GM23338 (cell line): Measurements from ENCODE around the gene OR52N2.

ENCODE experiments used
- EZH2 ChIP-seq: fragments of 200-600 bp; sonication (generic); IDR thresholded peaks from one replicate; pipeline ENCODE4 v1.8.0; 2017; ENCODE audit warnings: antibody characterized with exemption, mild to moderate bottlenecking, low read depth; ENCODE audit not compliant: unreplicated experiment
- POLR2AphosphoS5 ChIP-seq: IDR thresholded peaks from 2 replicates; pipeline ENCODE4 v1.6.1; 2016; ENCODE audit warnings: antibody characterized with exemption, low read depth
- TF ChIP-seq, protein P1 (sequence below), 2 experiments: fragments of 200-600 bp in 1 of 2; sonication (generic) in 1 of 2; conservative IDR thresholded peaks; 2 replicates each; pipeline versions ENCODE4 v1.5.1 to v1.6.1; 2016 to 2017; ENCODE audit warnings: antibody characterized with exemption in 2 of 2, low read depth in 2 of 2, mild to moderate bottlenecking in 2 of 2, moderate library complexity in 1 of 2
- TF ChIP-seq, protein P2 (sequence below): IDR thresholded peaks from one replicate; pipeline ENCODE4 v1.6.1; 2018; ENCODE audit warnings: antibody characterized with exemption; ENCODE audit not compliant: unreplicated experiment

DNA sequence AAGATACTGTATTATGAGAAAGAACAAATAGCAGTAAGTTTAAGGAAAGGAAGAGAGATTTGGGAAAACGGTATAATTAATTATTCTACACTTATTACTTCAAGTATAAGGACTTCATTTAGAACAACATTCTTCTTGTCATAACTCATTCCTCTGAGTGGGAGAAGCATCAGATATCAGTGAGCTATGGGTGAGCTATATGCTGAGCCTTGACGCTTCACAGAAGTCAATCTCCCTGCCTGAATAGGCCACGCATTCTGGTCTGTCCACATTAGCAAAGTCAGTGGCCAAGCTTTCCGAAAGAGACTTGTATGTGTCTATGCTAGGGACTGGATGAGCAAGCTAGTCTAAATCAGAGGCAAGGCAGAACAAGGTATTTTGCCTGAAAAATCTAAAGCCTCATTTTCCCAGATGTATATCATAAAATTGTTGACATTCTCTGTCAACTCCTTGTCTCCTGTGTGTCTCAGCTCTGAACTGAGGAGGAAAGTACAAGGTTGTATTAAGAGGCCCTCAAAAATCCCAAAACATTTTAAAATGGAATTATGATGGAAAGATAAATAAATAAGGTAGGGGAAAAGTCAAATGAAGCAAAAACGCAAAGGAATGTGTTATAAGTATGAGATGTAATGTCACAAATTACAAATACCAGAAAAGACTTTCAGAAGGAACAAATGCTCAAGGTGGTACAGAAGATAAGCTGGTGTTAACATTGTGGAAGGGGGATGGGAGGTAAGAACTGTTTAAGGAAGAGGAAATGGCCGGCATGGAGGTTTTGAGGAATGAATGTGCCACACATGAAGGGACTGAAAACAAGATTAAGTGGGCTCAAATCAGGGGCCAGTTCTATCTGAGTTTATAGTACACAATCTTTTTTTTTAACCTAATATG, 1.4 kb downstream of the OR52N2 start:
- TF ChIP-seq, protein P1, sequence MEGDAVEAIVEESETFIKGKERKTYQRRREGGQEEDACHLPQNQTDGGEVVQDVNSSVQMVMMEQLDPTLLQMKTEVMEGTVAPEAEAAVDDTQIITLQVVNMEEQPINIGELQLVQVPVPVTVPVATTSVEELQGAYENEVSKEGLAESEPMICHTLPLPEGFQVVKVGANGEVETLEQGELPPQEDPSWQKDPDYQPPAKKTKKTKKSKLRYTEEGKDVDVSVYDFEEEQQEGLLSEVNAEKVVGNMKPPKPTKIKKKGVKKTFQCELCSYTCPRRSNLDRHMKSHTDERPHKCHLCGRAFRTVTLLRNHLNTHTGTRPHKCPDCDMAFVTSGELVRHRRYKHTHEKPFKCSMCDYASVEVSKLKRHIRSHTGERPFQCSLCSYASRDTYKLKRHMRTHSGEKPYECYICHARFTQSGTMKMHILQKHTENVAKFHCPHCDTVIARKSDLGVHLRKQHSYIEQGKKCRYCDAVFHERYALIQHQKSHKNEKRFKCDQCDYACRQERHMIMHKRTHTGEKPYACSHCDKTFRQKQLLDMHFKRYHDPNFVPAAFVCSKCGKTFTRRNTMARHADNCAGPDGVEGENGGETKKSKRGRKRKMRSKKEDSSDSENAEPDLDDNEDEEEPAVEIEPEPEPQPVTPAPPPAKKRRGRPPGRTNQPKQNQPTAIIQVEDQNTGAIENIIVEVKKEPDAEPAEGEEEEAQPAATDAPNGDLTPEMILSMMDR (conservative IDR thresholded peaks at IDR 0.05; ENCODE audit: low read depth in 2 of 2): no peak
- TF ChIP-seq, protein P2, sequence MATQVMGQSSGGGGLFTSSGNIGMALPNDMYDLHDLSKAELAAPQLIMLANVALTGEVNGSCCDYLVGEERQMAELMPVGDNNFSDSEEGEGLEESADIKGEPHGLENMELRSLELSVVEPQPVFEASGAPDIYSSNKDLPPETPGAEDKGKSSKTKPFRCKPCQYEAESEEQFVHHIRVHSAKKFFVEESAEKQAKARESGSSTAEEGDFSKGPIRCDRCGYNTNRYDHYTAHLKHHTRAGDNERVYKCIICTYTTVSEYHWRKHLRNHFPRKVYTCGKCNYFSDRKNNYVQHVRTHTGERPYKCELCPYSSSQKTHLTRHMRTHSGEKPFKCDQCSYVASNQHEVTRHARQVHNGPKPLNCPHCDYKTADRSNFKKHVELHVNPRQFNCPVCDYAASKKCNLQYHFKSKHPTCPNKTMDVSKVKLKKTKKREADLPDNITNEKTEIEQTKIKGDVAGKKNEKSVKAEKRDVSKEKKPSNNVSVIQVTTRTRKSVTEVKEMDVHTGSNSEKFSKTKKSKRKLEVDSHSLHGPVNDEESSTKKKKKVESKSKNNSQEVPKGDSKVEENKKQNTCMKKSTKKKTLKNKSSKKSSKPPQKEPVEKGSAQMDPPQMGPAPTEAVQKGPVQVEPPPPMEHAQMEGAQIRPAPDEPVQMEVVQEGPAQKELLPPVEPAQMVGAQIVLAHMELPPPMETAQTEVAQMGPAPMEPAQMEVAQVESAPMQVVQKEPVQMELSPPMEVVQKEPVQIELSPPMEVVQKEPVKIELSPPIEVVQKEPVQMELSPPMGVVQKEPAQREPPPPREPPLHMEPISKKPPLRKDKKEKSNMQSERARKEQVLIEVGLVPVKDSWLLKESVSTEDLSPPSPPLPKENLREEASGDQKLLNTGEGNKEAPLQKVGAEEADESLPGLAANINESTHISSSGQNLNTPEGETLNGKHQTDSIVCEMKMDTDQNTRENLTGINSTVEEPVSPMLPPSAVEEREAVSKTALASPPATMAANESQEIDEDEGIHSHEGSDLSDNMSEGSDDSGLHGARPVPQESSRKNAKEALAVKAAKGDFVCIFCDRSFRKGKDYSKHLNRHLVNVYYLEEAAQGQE: no peak
- TF ChIP-seq EZH2 (no peak), POLR2AphosphoS5 (no peak)
